Hematopoietic multipotent progenitor cell (in vitro differentiated cells): ENCODE results near the gene GABBR1. TPM values are rescaled to one million over a fixed set of nuclear protein-coding genes. Genes with fewer than 3 reads are reported as not detected.
"Not testable (repeated sequence)": the region's sequence is repeated elsewhere in the genome, so short reads cannot be mapped to it uniquely, and the experiment has no call there.

Experiments used
- DNase-seq, 3 donors: peaks; one replicate each; pipeline ENCODE4 v3.0.0-alpha.2; 2011 to 2015; ENCODE audit warnings: low read depth in 2 of 3, low spot score in 2 of 3
- total RNA-seq: library from RNA; depleted of rRNA; stranded (reverse); fragments of >200 nt; gene quantifications from one replicate; pipeline ENCODE4 v1.2.3, GENCODE V29; 2012

GABBR1 gene
- 19.1 TPM for total RNA-seq

DNA sequence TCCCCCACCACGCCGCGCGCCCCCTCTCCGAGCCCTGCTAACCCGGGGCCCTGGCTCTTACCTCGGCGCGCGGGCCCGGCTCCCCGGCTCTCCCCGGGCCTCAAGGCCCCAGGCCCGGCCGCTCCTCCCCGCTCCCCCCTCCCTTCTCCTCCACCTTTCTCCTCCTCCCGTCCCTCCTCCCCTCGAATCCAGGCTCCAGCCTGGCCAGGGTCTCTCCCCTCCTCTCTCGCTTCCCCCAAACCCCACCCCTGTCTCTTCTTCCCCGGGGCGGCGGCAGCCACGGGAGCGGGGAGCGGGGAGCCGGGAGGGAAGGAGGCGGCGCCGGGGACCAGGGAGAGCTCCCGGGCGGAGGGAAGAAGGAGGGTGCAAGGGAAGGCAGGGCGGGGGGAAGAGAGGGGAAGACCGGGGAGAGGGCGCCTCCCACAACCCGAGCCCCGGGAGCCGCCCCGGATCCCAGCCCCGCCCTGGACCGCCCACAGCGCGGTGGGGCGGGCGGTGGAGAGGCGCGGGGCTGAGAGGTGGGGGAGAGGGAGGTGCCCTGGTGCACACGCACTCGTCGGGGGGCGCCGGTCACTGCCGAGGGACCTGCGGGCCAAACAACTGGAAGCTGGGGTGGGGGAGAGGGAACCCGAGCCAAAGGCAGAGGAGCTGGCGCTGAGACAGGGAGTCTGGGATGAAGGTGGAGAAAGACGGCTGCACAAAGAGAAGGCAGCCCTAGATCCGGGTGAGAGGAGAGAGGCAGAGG is at the start of gene GABBR1:
Gene GABBR1, minus strand, starts transcription at position 395 of the 745 bp plus-strand sequence. CDS start 798 bp downstream, outside the sequence.
- peak in 2 of 3 donors; percentile 72 to 73 for DNase-seq

DNA sequence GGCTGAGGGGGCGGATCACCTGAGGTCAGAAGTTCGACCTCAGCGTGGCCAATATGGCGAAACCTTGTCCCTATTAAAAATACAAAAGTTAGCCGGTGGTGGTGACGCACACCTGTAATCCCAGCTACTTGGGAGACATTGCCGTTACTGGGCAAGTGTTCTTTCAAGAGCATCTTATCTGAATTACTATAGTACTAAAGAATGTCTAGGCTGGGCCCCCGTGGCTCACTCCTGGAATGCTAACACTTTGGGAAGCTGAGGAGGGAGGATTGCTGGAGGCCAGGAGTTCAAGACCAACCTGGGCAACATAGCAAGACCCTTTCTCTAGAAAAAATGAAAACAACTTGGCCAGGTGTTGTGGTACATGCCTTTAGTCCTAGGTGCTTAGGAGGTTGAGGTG is 48.8 kb upstream of the GABBR1 start:
- DNase-seq: no peak

DNA sequence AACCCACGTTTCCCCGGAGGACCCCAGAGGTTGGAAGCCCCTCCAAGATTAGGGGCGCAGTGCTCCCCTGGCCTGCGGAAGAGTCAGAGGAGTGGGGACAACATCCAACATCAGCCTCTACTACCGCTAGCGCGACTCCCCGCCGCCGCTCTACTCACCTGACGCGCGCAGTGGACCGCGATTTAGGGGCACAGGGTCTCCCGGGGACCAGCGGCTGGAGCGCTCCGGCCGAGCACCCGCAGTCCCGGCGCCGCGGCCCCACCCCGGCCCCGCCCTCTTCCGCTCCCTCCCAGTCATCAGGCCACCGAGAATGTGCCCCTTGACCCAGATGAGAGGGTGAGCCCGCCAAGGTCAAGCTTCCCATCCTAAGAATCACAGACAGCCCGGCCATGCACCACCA is 47.9 kb upstream of the GABBR1 start, which contains the start of gene ZFP57:
Gene ZFP57, minus strand, starts transcription at position 249 of the 400 bp plus-strand sequence. CDS start 4,149 bp downstream, outside the sequence.
- no peak for DNase-seq

DNA sequence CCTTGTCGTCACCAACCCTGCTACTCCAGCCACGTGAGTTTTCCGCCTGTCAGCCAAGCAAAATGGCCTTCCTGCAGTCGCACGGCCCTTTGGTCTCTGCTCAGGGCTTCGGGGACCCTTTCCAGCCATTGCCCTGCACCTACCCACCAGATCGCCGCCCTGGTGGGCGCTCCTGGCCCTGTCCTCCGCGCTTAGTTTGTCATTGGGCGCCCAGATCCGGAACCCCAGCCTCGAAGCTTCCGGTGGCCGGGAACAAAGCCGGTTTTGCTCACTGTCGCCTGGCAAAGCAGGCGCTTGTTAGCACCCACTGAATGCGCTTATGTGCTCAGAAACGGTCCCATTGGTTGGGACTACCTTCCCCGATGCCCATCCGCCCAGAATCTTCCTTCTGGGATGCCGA is 47.4 kb upstream of the GABBR1 start:
- DNase-seq: no peak

DNA sequence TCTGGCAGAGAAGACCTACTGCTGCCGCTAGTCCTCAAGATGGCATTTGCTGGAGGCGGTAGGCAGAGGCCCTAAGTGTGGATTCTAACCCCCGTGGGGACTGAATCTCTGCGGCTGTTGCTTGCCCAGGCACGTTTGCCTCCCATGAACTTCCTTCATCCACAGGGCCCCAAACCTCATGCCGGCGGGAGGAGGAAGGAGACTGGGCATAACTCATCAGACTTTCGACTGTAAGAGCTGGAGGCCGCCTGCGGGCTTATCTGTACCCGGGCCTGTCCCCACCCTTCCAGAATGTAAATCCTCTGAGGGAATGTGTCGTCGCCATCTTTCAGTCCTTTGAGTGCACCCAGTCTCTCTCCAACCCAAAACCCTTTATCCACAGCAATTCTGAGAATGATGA is 47.0 kb upstream of the GABBR1 start:
- no peak for DNase-seq

DNA sequence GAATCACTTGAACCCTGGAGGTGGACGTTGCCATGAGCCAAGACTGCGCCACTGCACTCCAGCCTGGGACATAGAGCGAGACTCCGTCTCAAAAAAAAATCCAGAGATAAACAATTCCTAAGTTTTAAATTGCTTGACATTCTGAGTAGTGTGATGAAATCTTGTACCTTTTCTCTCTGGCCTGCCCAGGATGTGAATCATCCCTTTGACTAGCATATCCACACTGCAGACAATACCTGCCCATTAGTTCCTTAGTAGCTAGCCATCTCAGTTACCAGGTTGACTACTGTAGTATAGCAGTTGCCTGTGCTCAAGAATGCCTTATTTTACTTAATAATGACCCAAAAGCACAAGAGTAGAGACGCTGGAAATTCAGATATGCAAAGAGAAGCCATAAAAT is 45.1 kb upstream of the GABBR1 start:
- DNase-seq: no peak

DNA sequence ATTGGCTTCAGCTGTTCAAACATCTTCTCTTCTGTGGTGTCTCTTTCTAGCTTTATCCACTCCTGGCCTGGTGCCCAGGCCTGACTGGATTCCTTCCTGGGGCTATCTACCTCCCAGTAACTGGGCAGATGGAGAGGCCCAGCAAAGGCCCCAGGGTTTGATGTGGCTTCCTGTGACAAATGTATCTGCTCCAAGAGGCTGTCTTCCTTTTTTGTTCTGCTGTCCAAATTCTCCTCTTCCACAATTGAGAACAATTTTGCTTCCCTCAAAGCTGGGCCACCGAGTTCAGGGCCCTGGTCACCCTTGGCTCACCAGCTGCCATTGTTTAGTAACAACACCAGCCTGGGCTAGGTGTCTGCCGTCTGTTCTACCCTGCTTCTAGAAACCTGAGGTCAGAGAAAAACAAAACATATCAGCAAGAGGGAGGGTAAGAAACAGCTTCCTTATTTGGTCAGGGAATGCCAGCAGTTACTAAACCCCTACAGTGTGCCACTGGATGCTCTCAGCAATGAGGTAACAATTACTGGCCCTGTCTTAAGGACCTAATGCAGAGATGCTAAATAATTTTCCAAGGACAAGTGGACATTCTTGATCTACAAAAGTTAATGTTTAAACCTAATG is 44.1 kb upstream of the GABBR1 start:
- peak in 1 of 3 donors; percentile 22 for DNase-seq

DNA sequence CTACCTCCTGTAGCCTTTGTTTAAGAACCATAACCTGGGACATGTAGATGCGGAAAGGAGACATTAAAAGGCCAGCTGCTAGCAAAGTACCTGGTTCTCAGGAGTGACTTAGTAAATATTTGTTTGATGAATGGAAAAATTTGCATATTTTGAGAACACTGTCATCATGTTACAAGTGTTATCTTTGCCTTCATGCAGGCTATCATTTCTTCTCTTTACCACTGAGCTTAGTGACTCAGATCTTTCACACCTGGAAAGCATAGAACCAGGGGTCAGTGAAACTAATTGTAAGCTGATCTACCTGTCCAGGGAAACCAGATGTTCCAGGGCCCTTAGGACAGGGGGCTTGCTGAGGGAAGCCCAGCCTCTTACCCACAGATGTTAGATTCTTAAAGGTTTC is 42.6 kb upstream of the GABBR1 start:
- DNase-seq: no peak

DNA sequence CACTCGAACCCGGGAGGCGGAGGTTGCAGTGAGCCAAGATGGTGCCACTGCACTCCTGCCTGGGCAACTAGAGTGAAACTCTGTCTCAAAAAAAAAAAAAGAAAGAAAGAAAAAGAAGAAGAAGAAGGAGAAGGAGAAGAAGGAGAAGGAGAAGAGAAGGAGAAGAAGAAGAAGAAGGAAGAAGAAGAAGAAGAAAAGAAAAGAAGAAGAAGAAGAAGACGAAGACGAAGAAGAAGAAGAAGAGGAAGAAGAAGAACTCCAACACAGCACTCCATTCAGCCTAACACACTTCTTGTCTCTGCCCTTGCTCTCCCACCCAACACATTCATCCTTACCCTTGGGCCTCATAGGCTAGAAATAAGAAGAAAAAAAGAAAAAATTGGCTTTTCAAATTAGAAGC is 41.0 kb upstream of the GABBR1 start:
- no peak for DNase-seq

DNA sequence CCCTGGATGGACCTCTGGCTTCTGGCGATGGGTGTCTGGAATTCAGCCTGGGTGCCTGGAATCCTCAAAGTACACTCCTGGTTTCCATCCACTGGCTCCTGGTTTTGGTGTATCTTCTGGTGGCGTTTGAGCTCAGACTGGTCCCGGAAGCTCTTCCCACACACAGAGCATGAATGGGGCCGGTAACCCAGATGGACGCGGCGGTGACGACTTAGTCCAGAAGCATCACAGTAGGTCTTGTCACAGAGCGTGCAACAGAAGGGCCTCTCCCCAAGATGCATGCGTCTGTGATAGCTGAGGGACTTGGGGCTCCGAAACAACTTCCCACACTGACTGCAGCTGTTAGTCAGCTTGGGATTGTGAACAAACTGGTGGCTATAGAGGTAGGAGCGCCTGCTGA is 40.2 kb upstream of the GABBR1 start:
- DNase-seq: no peak

DNA sequence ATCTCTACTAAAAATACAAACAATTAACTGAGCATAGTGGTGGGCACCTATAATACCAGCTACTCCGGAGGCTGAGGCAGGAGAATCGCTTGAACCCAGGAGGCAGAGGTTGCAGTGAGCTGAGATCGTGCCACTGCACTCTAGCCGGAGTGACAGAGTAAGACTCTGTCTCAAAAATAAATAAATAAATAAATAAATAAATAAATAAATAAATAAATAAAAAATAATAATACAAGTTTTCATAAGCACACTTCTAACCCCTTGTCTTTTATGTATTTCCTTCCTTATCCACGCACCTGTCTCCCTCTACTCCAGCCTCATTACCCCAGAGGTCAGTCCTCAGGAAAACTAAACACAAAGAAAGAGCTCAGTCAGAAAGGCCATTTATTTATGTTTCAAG is 39.1 kb upstream of the GABBR1 start:
- DNase-seq: not testable (repeated sequence)

DNA sequence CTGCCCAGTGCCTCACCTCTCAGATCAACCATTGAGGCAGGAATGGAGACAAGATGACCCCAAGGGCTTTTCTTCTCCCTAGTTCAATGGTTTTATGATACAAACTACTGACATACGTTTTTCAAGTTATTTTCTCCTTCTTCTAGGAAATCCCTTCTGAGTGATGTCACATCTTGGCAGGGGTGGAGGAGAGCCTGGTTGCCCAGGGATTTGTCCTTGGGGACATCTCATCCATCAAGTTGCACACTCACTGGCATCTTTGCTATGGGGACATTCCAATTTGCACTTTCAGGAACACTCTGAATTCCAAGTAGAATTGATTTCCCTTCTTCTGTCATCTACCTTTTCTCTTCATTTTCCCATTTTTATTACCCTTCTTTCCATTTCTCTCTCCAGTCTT is 38.0 kb upstream of the GABBR1 start:
- DNase-seq: no peak

DNA sequence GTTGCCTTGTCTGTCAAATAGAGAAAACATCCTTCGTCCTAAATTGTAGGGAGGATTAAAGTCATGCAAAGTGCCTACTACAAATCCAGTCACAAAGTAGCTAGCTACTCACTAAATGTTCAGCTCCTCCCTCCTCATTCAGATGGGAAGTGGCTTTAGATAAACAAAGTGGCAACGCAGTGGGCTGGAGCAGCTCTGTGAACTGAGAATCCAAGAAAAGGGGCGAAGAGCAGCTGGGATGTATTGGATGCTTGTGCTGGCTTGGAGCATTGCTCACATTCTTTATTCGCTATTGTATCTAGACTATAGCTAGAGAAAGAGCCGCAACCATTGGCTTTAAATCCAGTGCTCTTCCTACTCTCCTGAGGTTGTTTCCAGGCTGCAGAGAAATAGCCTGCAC is 34.2 kb upstream of the GABBR1 start:
- no peak for DNase-seq

DNA sequence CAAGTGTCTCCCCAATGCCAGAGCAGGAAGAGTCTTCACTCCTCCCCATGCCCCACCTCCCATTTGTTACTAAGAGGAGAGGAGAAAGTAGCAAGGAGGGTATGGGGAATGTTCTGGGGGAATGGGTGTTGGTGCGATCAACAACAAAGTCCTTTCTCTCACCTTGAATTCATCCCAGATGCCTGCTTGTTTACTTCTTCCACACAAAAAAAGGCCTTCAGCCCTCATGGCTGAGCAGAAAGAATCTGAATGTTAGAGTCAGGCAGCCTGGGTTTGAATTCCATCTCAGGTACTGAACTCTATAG is 33.8 kb upstream of the GABBR1 start:
- DNase-seq: no peak

DNA sequence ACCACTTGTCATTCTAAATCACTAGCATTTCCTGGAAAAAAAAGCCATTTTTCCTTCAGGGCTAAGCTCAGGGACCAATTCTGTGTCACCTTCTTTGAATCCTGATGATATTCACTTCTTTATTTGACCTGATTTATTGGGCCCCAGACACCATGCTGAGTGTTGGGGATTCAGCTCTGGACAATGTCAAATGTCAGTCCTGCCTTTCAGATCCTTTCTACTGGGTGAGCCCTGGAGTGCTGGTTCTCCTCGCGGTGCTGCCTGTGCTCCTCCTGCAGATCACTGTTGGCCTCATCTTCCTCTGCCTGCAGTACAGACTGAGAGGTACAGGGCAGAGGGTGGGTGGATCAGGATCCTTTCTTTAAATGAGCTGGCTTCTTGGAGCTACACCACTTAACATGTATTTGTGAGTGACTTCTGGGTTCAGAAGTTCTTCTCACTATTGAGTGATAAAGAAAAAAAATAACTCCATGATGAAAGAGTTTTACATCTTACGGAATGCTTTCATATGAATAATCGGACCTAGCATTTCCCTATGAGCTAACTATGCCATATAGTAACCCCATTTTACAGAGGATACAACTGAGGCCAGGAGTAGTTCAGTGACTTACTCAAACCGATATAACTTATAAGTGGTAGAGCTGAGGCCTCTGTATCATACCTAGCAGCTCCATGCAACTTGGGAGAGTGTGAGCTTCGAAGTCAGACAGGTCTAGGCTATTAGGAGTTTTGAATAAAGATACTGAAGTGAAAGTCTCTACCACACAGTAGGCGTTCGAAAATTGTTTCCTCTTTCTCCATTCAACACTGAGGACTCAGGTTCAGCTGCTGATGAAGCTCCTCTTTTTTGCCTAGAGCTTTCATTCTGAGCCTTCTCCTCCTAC is 33.2 kb upstream of the GABBR1 start:
- no peak for DNase-seq

DNA sequence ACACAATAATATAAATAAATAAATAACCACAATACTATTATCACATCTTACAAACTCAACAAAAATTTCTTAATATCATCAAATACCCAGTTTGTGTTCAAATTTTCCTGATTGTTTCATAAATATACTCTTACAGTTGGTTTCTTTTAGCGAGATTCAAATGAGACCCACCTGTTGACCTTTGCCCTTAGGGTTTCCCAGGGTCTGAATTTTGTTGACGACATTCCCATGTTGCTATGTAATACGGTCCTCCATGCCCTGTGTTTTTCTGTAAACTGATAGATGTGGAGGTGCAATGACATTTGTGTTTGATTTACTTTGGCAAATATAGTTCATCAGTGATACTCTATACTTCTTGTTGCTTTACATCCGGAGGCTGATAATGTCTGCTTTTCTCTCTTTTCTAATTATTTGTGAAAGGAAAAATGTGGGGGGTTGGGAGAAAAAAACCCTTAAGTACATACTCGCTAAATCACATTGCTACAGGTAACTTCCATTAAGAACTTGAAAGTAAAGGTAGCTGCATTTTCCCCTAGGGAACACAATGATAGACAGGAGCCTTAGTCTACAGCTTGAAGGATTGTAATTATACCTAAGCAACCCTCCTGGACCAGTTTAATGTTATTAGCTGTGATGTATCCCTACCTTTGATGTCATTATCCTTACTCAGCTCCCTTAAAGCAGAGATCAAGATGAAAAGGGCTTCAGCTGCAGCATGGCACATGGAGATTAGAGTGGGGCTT is 30.5 kb upstream of the GABBR1 start:
- DNase-seq: no peak

DNA sequence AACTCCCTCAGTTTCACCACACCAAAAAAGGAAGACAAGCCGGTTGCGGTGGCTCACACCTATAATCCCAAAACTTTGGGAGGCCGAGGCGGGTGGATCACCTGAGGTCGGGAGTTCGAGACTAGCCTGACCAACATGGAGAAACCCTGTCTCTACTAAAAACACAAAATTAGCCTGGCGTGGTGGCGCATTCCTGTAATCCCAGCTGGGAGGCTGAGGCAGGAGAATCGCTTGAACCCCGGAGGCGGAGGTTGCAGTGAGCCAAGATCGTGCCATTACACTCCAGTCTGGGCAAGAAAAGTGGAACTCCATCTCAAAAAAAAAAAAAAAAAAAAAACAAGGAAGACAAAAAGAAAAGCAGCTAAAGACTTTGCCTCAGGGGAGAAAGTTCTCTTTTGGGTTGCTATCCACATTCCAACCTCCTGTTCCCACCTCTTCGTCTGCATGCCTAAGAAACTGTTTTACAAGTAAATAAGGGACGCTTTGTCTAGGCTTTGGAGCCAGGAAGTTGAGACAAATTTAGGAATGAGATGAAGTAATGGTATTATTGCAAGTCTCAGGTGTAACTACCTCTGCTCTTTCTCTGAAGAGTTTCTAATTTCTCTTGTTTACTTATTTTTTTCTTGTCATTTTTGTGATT is 28.6 kb upstream of the GABBR1 start:
- DNase-seq: not testable (repeated sequence)

DNA sequence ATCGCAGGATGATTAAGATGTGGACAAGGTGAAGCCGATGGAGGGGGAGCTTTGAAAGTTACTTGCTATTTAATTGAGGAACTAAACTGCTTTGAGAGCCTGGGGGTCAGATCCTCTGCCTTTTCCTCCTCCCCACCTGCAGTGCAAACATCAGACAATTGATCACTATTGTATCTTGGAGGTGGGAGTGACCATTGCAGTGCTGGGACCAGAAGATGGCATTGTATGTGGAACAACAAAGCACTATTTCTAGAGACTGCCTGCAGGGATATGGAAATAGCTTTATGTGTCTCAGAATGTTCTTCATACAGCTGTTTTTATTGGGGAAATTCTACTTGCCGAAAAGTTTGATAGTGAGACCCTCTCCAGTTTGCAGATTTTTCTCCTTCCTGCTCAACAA is 28.1 kb upstream of the GABBR1 start:
- DNase-seq: no peak

DNA sequence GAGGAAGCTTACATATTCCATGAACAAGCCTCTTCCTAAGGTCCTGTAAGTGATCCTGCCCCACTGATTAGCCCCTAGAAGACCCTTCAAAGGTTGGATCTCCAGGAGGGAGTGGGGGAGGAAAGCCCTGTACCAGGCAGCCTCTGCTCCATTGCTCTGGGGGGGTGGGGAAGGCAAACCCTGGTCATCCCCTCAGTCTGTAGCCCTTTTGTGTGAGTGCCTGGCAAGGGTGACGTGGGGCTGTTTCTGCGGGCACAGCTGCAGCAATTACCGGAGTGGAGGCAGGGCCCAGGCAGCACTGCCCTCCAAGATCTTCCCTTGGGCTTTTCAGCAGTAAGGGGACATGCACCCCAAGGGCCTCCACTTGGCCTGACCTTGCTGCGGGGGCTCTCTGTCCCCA is 23.8 kb upstream of the GABBR1 start, which contains the start of gene MOG:
Gene MOG, plus strand, starts transcription at position 295 of the 400 bp plus-strand sequence. CDS start 118 bp downstream, outside the sequence.
- DNase-seq: no peak

DNA sequence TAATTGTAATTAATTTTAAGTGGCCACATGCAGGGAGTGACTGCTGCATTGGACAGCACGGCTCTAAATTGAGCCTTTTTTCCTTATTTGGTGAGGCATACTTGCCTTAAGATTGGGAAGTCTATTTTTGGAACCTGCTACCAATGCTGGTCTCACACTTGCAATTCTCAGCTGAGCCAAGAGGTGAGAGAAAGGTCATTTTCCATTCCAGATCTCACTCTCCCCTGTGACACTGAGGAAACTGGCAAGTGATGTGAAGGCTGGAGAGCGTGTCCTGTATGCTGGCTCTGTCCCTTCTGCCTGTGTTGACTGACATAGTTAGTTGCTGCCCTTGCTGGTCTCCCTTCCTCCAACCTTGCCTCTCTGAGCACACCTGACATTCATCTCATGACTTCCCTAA is 23.2 kb upstream of the GABBR1 start:
- no peak for DNase-seq
